ENCODE measurements around the gene COX15.

DNA sequence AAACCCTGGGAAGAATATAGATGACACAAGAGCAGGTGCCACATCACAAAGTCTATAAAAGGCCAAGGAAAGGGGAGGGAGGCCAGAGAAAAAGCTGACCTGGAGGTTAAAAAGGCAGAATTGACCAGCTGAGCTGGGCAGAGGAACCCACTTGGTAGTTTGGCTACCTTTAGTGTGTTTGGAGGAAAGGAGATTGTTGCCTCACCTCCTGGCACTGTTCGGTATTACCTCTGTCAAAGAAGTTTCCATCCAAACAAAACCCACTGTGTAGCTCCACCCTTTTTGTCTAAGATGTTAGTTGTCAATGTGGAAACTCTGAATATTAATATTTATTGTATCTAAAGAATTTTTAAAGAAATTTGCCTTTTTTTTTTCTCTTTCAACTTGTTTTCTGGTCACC lies 49.2 kb downstream of the COX15 start:
- TF ChIP-seq, protein P1, sequence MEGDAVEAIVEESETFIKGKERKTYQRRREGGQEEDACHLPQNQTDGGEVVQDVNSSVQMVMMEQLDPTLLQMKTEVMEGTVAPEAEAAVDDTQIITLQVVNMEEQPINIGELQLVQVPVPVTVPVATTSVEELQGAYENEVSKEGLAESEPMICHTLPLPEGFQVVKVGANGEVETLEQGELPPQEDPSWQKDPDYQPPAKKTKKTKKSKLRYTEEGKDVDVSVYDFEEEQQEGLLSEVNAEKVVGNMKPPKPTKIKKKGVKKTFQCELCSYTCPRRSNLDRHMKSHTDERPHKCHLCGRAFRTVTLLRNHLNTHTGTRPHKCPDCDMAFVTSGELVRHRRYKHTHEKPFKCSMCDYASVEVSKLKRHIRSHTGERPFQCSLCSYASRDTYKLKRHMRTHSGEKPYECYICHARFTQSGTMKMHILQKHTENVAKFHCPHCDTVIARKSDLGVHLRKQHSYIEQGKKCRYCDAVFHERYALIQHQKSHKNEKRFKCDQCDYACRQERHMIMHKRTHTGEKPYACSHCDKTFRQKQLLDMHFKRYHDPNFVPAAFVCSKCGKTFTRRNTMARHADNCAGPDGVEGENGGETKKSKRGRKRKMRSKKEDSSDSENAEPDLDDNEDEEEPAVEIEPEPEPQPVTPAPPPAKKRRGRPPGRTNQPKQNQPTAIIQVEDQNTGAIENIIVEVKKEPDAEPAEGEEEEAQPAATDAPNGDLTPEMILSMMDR (IDR thresholded peaks at IDR 0.05) = peak in 1 of 3 experiments; percentile 4
- TF ChIP-seq EP300 (IDR thresholded peaks at IDR 0.05) = no peak
